GM21786 (cell line): ENCODE results near the gene LSP1.
"Not testable (repeated sequence)": the region's sequence is repeated elsewhere in the genome, so short reads cannot be mapped to it uniquely, and the experiment has no call there.

ENCODE experiments used
- ATAC-seq: cut with Tn5 transposase; IDR thresholded peaks from one replicate; pipeline ENCODE4 v1.9.1; 2021; ENCODE audit not compliant: unreplicated experiment

Gene LSP1

GRCh38 chr11:1938343-1939005, 85.6 kb downstream of the LSP1 start:
- no peak for ATAC-seq

DNA sequence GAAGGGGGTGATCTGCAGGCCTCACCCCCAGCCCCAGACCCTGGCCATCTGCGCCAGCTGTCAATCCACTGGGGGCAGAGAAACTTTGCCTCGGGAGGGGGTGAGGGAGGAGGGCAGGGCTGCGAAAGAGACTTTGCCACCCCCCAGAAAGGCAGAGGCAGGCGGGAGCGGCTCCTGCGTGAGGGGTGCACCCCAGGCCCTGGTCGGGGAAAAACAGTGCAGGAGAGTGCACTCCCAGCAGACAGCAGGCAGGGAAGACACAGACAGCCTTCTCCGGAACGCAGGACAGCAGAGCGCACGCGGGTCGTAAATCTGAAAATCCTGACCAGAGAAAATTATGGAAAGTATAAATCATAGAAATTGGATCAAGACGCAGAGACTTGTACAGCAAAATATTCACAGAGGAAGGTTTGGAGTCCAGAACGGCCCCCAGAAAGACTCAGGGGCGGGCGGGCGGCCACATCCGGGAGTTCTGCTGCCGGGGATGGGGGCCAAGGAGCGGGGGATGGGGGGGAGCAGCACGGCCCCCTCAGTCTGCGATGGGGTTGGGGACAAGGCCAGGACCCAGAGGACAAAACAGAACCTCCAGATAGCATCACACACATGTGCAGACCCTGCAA, 86.2 kb downstream of the LSP1 start:
- no peak for ATAC-seq

DNA sequence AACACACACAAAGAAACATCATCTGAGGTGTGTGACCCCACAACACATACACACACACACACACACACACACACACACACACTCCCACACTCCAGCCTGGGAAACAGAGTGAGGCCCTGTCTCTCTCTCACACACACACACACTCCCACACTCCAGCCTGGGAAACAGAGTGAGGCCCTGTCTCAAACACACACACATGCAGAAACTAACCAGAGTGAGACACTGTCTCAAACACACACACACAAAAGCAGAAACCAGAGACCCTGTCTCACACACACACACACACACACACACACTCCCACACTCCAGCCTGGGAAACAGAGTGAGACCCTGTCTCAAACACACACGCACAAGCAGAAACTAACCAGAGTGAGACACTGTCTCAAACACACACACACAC, 86.9 kb downstream of the LSP1 start:
- ATAC-seq, result not testable (repeated sequence)
